ENCODE measurements around the gene C11orf24. TPM values are rescaled to one million over a fixed set of nuclear protein-coding genes. Genes with fewer than 3 reads are reported as not detected.
A peak's percentile ranks its signal among the peaks of the same experiment; 100 is the strongest.

The C11orf24 gene
- total RNA-seq, 1 donor from 2014 or later: 9.7 TPM

GRCh38 chr11:68314203-68315170 lies 42.7 kb upstream of the C11orf24 start:
- no peak overlapping the region for H3K9ac ChIP-seq
- H4K20me1 ChIP-seq (ENCODE audit: low read depth): peaks cover 25% of the 10 kb centered on the region
- TF ChIP-seq EZH2phosphoT487 (IDR thresholded peaks at IDR 0.05) (no peak), EZH2 (IDR thresholded peaks at IDR 0.05) (no peak)
- TF ChIP-seq, protein P1, sequence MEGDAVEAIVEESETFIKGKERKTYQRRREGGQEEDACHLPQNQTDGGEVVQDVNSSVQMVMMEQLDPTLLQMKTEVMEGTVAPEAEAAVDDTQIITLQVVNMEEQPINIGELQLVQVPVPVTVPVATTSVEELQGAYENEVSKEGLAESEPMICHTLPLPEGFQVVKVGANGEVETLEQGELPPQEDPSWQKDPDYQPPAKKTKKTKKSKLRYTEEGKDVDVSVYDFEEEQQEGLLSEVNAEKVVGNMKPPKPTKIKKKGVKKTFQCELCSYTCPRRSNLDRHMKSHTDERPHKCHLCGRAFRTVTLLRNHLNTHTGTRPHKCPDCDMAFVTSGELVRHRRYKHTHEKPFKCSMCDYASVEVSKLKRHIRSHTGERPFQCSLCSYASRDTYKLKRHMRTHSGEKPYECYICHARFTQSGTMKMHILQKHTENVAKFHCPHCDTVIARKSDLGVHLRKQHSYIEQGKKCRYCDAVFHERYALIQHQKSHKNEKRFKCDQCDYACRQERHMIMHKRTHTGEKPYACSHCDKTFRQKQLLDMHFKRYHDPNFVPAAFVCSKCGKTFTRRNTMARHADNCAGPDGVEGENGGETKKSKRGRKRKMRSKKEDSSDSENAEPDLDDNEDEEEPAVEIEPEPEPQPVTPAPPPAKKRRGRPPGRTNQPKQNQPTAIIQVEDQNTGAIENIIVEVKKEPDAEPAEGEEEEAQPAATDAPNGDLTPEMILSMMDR (IDR thresholded peaks at IDR 0.05): no peak
- H3F3A ChIP-seq (ENCODE audit: low read depth): peaks cover 29% of the 10 kb centered on the region
- peak overlapping the region; percentile 100 for H3K4me2 ChIP-seq
- peaks cover 24% of the 10 kb centered on the region for H3K27me3 ChIP-seq
- H3K36me3 ChIP-seq: no peaks in the 10 kb centered on the region
- peaks cover under 1% of the 10 kb centered on the region for H3K36me3 Mint-ChIP-seq
- H2AFZ ChIP-seq (replicated peaks): no peak overlapping the region
- peaks cover 14% of the 10 kb centered on the region for H3K4me1 ChIP-seq
- no peak overlapping the region for H3K27ac ChIP-seq
- H3K9me3 ChIP-seq (ENCODE audit: low read depth): no peaks in the 10 kb centered on the region
- H3K27me3 Mint-ChIP-seq (ENCODE audit: insufficient read depth, low read depth): peaks cover 11% of the 10 kb centered on the region
- H3K9me3 Mint-ChIP-seq: no peaks in the 10 kb centered on the region
- peak overlapping the region; percentile 93 for H3K27ac Mint-ChIP-seq
- peak overlapping the region; percentile 95 for H3K4me3 Mint-ChIP-seq
- no peak for DNase-seq (ENCODE audit: low spot score)
- H3K79me2 ChIP-seq (ENCODE audit: low read depth): peaks cover 64% of the 10 kb centered on the region
- peaks cover 32% of the 10 kb centered on the region for H3K4me1 Mint-ChIP-seq
- peak overlapping the region; percentile 91 for H3K4me3 ChIP-seq

DNA sequence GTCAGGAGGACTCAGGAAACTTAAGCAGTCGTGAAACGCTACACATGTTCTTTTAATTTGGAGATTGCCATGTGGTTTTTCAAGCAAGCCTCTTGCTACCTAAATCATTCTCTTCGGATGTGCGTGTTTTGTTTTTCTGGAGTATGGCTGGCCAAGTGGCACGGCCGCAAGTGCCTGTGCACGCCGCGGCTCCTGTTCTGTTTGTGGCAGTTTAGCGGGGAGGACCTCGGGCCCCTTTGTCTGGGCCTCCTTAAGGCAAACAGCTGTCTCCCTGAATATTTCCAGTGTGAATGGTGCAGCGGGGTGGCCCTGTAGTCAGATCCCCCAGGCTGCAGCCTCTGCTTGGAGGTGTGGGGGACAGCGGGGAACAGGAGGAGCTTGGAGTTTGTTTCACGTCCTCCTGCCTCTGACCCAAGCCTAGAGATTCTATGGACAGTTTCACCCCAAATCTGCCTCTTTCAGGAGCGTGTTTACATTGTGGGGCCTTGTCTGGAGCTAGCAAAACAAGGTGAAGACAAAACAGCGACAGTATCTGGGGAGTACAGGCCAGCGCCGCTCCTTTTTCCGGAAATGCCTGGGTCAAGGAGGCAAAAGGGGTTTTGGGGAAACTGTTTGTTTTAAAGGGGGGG lies 41.9 kb upstream of the C11orf24 start:
- peaks cover 32% of the 10 kb centered on the region for H3K4me1 Mint-ChIP-seq
- Histone ChIP-seq H3K4me3 (peak overlapping the region; percentile 91), H3K4me1 (peaks cover 14% of the 10 kb centered on the region), H3K36me3 (no peaks in the 10 kb centered on the region), H3K9ac (no peak overlapping the region), H3K4me2 (peak overlapping the region; percentile 100), H3K27ac (no peak overlapping the region), H3K27me3 (peaks cover 24% of the 10 kb centered on the region), H3K9me3 (ENCODE audit: low read depth) (no peaks in the 10 kb centered on the region), H3K79me2 (ENCODE audit: low read depth) (peaks cover 56% of the 10 kb centered on the region), H3F3A (ENCODE audit: low read depth) (peaks cover 29% of the 10 kb centered on the region), H2AFZ (replicated peaks) (peak overlapping the region; percentile 11), H4K20me1 (ENCODE audit: low read depth) (peaks cover 25% of the 10 kb centered on the region)
- TF ChIP-seq EZH2 (IDR thresholded peaks at IDR 0.05): peak; percentile 21
- TF ChIP-seq, protein P1 (IDR thresholded peaks at IDR 0.05): no peak
- no peaks in the 10 kb centered on the region for H3K36me3 Mint-ChIP-seq
- H3K27me3 Mint-ChIP-seq (ENCODE audit: insufficient read depth, low read depth): peaks cover 11% of the 10 kb centered on the region
- DNase-seq (ENCODE audit: low spot score): peak; percentile 64
- peak overlapping the region; percentile 95 for H3K4me3 Mint-ChIP-seq
- no peaks in the 10 kb centered on the region for H3K9me3 Mint-ChIP-seq
- H3K27ac Mint-ChIP-seq: peak overlapping the region; percentile 93

- H3K4me2 ChIP-seq: peak overlapping the region; percentile 100
- TF ChIP-seq EZH2phosphoT487 (IDR thresholded peaks at IDR 0.05) (no peak), EZH2 (IDR thresholded peaks at IDR 0.05) (no peak)
- TF ChIP-seq, protein P1 (IDR thresholded peaks at IDR 0.05): no peak
- Mint-ChIP-seq H3K36me3 (no peaks in the 10 kb centered on the region), H3K4me1 (peaks cover 32% of the 10 kb centered on the region), H3K27me3 (ENCODE audit: insufficient read depth, low read depth) (peaks cover 11% of the 10 kb centered on the region), H3K9me3 (no peaks in the 10 kb centered on the region), H3K27ac (peak overlapping the region; percentile 93), H3K4me3 (peak overlapping the region; percentile 95)
- peaks cover 14% of the 10 kb centered on the region for H3K4me1 ChIP-seq
- H3K27ac ChIP-seq: no peak overlapping the region
- DNase-seq (ENCODE audit: low spot score): peak; percentile 56
- H3K36me3 ChIP-seq: no peaks in the 10 kb centered on the region
- H2AFZ ChIP-seq (replicated peaks): peak overlapping the region; percentile 11
- no peak overlapping the region for H3K9ac ChIP-seq
- H3K79me2 ChIP-seq (ENCODE audit: low read depth): peaks cover 49% of the 10 kb centered on the region
- H4K20me1 ChIP-seq (ENCODE audit: low read depth): peaks cover 25% of the 10 kb centered on the region
- H3K4me3 ChIP-seq: peak overlapping the region; percentile 91
- H3K27me3 ChIP-seq: peaks cover 24% of the 10 kb centered on the region
- H3F3A ChIP-seq (ENCODE audit: low read depth): peaks cover 29% of the 10 kb centered on the region
- H3K9me3 ChIP-seq (ENCODE audit: low read depth): no peaks in the 10 kb centered on the region
Observed at GRCh38 chr11:68312780-68313573, 41.2 kb upstream of the C11orf24 start.

Data from neural progenitor cell (in vitro differentiated cells).